ENCODE data around the gene MYO1G. TPM values are rescaled to one million over a fixed set of nuclear protein-coding genes. Genes with fewer than 3 reads are reported as not detected.

MYO1G gene
- total and polyA plus RNA-seq, 9 of the 15 experiments (the other 6 are each of a cell fraction or from before 2014, with no cell fraction given): 0.03 to 0.62 (median 0.13) TPM; not detected in 1

DNA sequence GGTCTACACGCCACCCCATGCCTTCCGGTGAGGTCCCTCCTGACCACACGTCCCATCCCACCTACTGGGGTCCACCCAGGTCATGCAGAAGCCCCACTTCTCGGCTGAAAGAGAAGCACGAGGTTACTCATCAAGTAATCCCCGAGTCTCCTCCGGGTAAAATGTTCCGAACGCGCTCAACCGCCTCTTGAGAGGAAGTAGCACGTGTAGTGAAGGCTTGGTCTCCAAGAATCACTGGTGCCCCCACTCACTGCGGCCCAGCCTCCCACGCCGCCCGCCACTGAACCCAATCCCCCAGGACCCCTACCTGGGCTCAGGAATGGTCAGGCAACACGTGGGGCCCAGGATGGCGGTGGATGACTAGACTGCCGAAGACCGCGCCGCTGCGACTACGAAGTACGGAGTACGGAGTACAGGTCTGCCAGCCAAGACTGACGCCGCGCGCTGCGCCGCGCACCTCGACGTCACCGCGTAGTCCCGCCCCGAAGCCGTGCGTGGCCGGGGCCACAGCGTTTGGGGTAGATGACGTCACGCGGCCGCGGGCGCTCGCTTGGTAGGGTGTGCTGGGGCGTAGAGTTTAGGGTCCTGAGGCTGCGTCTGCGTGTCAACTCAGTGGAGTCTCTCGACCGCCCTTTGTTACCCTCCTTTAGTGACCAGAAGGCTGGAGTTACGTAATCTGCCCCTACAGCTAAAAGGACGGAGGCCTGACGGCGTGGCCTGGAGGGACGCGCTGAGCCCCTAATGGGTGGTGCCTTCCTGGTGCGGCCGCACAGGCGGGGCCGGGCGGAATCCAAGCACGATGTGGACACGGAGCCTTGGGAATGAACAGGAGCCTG is 7.6 kb upstream of the MYO1G start (continued):
- TF ChIP-seq TOE1 (IDR thresholded peaks at IDR 0.05; ENCODE audit: borderline replicate concordance): 0 out of 2 replicates have a peak, but pooled peaks have one; percentile 72
- peak; percentile 81 for TF ChIP-seq TOE1 (CRISPR knock-in tag; IDR thresholded peaks at IDR 0.05; ENCODE audit: borderline replicate concordance, low read depth)
- TF ChIP-seq BRD4 (IDR thresholded peaks at IDR 0.05): peak; percentile 96
- TF ChIP-seq NR2F6 (CRISPR knock-in tag; IDR thresholded peaks at IDR 0.05): no peak
- TF ChIP-seq ATF7 (IDR thresholded peaks at IDR 0.05): peak; percentile 99
- TF ChIP-seq ZNF76 (CRISPR knock-in tag; IDR thresholded peaks at IDR 0.05; ENCODE audit: borderline replicate concordance): peak; percentile 37; the same call in 1 of the 2 replicates
- TF ChIP-seq ELF4 (CRISPR knock-in tag; IDR thresholded peaks at IDR 0.05): no peak
- no peak for TF ChIP-seq HSF4 (CRISPR knock-in tag; IDR thresholded peaks at IDR 0.05; ENCODE audit: borderline replicate concordance)
- peak; percentile 63 for TF ChIP-seq NFRKB (IDR thresholded peaks at IDR 0.05; ENCODE audit: low read depth)
- TF ChIP-seq FOSL1 (tag; conservative IDR thresholded peaks at IDR 0.05): peak; percentile 60
- TF ChIP-seq NCOA1 (IDR thresholded peaks at IDR 0.05; ENCODE audit: low read depth): peak; percentile 76; the same call in 1 of the 2 replicates
- TF ChIP-seq STAT5B (CRISPR knock-in tag; IDR thresholded peaks at IDR 0.05): no peak
- 0 out of 2 replicates have a peak, but pooled peaks have one; percentile 44 for TF ChIP-seq SRSF3 (IDR thresholded peaks at IDR 0.05; ENCODE audit: insufficient read depth, low read length)
- peak; percentile 35 for TF ChIP-seq SMARCB1 (IDR thresholded peaks at IDR 0.05; ENCODE audit: insufficient read length, low read depth)
- peak; percentile 50; the same call in 1 of the 2 replicates for TF ChIP-seq GABPB1 (CRISPR knock-in tag; IDR thresholded peaks at IDR 0.05)
- peak; percentile 98 for TF ChIP-seq TBP (optimal IDR thresholded peaks at IDR 0.05; ENCODE audit: low read depth, low read length)
- TF ChIP-seq, protein P1, sequence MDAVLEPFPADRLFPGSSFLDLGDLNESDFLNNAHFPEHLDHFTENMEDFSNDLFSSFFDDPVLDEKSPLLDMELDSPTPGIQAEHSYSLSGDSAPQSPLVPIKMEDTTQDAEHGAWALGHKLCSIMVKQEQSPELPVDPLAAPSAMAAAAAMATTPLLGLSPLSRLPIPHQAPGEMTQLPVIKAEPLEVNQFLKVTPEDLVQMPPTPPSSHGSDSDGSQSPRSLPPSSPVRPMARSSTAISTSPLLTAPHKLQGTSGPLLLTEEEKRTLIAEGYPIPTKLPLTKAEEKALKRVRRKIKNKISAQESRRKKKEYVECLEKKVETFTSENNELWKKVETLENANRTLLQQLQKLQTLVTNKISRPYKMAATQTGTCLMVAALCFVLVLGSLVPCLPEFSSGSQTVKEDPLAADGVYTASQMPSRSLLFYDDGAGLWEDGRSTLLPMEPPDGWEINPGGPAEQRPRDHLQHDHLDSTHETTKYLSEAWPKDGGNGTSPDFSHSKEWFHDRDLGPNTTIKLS (IDR thresholded peaks at IDR 0.05; ENCODE audit: borderline replicate concordance, low read depth): peak; percentile 79; the same call in 1 of the 2 replicates
- no peak for TF ChIP-seq PHF21A (IDR thresholded peaks at IDR 0.05; ENCODE audit: borderline replicate concordance, low read depth)
- TF ChIP-seq CEBPB (tag; IDR thresholded peaks at IDR 0.05): peak; percentile 93
- no peak for TF ChIP-seq U2AF2 (optimal IDR thresholded peaks at IDR 0.05; ENCODE audit: low read depth, low read length)
- TF ChIP-seq, protein P2, sequence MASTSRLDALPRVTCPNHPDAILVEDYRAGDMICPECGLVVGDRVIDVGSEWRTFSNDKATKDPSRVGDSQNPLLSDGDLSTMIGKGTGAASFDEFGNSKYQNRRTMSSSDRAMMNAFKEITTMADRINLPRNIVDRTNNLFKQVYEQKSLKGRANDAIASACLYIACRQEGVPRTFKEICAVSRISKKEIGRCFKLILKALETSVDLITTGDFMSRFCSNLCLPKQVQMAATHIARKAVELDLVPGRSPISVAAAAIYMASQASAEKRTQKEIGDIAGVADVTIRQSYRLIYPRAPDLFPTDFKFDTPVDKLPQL (IDR thresholded peaks at IDR 0.05; ENCODE audit: extremely low read depth, insufficient read length): peak; percentile 59
- no peak for TF ChIP-seq ZSCAN32 (CRISPR knock-in tag; IDR thresholded peaks at IDR 0.05)
- TF ChIP-seq ZNF175 (CRISPR knock-in tag; IDR thresholded peaks at IDR 0.05; ENCODE audit: low read depth): peak; percentile 65
- TF ChIP-seq NBN (IDR thresholded peaks at IDR 0.05; ENCODE audit: low read depth): peak; percentile 98
- TF ChIP-seq RNF2 (IDR thresholded peaks at IDR 0.05): peak; percentile 86
- 0 out of 2 replicates have a peak, but pooled peaks have one; percentile 35 for TF ChIP-seq DMBX1 (CRISPR knock-in tag; IDR thresholded peaks at IDR 0.05; ENCODE audit: borderline replicate concordance)
- TF ChIP-seq, protein P3, sequence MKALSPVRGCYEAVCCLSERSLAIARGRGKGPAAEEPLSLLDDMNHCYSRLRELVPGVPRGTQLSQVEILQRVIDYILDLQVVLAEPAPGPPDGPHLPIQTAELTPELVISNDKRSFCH (CRISPR knock-in tag; IDR thresholded peaks at IDR 0.05): no peak
- TF ChIP-seq, protein P3 (tag; IDR thresholded peaks at IDR 0.05): peak; percentile 74; the same call in 1 of the 2 replicates
- peak; percentile 78 for TF ChIP-seq NFIC (IDR thresholded peaks at IDR 0.05)
